ENCODE data around the gene PPP1R12B.
"Not testable (repeated sequence)": the region's sequence is repeated elsewhere in the genome, so short reads cannot be mapped to it uniquely, and the experiment has no call there.

Gene PPP1R12B

DNA sequence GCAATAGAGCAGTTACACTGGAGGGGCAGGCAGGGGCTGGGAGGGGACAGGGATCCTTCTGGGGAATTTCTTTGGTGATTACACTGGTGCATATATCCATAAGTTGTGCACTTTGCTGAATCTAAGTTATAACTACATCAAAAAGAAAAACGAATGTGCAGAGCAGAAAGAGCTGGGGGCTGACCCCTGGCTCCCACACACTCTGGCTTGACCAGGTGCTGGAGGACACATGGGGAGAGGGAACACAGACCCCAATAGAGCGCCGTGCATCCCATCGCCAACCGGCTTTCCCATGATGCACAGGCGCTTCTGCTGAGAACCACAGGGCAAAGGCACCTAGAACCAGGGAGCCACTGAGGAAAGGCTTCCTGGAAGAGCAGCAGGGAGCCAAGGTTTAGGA, 281.6 kb downstream of the PPP1R12B start:
- not testable (repeated sequence) for DNase-seq (ENCODE audit: low read depth in 2 of 2)

DNA sequence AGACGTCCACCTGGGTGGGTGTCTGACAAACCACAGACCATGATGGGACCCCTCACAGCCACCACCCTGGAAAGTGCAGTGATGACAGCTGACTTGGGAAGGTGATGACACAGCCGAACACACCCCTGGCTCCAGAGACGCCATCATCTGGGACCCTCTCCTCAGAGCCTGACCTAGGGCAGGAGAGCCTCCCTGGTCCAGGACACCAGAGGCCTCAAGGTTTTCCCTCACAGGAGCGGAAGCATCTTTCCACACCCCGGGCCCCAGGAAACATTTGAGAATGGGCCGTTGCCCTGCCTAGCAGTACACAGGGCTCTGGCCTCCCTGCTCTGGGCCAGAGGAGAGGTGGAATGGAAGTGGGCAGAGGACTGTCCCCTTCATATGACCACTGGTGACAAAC, 282.0 kb downstream of the PPP1R12B start:
- no peak for DNase-seq (ENCODE audit: low read depth in 2 of 2)

DNA sequence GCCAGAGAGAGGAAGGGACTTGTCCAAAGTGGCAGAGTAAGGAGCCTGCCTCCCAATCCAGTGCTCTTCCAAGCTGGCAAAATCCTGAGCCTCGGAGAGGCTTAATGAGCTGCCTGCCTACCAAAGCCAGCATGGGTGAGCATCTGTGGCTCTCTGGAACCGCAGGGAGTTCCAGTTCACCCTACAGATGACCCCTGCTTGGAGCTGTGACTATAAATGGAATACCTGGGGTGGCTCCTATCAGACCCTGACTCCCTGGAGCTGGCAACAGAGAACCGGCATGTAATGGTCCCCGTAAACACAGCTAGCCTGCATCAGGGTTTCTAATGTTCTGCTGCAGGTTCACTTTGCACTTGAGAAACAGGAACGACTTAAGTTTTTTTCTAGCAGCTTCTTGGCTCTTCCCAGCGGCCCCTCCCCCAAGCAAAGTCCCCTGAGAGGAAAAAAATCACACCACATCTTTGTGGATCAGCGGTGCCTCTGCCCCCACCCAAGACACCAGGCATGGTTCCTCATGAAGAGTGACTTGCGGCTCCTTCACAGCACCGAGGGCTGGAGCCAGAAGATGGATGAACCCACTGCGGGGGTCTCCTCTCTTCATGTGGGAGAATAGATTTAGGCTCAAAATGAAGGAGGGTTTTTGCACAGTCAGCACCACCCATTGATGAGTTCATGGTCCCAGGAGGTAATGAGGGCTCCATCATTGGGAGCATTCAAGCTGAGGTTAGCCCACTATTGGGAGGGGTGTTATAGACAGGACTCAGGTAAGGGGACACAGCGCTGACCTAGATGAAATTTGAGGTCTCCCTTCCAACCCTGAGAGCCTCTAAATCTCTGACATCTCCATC, 282.8 kb downstream of the PPP1R12B start:
- no peak for DNase-seq (ENCODE audit: low read depth in 2 of 2)

DNA sequence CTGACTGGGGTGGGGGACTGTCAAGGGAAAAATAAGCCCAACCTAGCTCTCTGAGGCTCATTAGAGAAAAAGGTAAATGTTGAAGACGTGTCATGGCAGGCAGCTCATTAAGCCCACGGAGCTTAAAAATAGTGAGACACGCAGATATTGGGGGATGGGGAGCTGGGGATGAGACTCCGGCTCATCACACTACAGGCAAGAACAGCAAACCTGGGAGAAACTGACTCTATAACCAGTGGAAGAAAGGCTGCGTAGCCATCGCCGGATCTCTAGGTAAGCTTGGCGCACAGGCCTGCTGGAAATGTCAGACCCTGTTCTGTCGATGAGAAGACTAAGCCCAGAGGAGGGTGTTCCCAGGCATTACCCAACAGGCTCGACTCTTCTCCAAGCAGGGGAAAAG, 283.7 kb downstream of the PPP1R12B start:
- no peak for DNase-seq (ENCODE audit: low read depth in 2 of 2)

DNA sequence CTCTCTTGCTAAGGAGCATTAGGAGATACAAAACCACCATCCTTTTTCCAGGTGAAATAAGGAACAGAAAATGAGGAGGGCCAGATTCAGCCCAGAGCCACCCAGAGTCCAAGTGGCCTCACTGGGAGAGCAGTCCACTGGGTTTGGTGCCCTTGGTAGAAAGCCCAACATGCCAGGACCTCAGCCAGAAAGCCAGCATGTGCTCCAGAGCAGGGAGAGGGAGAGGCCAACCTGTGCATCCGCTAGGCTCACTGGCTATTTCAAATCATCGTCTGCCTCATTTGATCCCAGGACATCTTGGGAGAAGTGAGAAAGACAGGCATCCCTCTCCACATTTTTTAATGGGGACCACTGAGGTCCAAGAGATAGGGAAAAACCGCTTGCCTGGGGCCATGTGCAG, 287.7 kb downstream of the PPP1R12B start:
- not testable (repeated sequence) for DNase-seq (ENCODE audit: low read depth in 2 of 2)

DNA sequence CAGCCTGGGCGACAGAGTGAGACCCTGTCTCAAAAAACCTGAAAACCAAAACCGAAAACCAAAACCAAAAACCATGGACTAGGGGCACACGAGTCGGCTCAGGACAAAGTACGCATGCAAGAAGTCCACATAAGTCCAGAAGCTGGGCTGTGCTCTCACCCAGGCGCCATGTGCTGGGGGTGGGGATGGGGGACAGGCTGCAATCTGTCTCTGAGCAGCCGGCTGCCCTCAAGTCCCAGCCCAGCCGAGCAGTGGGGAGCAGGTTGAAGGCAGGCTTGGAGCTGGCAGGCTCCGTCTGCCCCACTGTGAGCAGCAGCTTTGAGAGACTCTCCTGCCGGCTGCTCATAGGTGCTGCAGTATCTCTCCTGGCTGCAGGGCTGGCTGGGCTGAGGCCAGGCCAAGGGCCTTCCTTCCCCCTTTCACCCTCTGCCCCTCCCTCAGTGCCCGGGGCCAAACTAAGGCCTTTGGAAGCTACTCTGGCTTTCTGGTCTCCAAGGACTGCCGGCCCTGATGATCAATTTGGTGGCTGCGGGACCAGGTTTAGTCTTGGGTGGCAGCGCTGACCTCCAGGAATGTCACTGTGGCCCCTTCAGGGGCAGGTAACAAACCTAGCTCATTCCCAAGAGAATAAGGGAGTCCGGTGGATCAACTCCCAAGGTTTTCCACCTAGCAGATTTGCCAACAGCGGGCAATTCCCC, 289.0 kb downstream of the PPP1R12B start:
- DNase-seq (ENCODE audit: low read depth in 2 of 2), result not testable (repeated sequence)

DNA sequence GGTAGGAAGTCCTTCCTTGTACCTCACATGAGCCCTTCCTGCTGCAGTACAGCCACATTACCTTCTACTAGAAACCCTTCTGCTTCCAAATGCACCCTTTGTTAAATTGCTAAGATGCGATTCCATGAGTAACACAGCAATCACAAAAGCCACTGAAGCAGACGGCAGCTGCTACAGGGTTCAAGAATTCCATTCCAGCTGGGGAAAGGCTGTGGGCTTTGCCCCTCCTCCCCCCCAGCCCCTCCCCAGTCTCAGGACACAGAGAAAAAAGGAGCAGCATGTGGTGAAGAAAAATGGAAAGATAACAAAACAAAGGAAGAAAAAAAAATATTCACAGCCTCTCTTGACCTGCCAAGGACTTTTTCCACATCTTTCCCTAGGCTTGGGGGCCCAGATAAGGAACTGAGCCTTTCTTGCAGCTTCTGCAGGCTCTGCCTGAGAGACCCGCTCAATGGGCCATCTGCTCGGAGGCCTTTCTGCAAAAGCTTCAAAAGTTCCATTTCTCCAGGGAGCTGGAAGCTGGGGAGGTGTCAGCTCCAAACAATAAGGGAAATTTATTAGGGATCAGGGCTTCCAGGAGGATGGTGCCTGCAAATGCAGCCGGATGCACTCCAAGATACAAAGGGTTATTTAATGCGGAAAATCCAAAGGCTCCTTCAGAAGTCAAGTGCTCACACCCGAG, 289.7 kb downstream of the PPP1R12B start:
- no peak for DNase-seq (ENCODE audit: low read depth in 2 of 2)

DNA sequence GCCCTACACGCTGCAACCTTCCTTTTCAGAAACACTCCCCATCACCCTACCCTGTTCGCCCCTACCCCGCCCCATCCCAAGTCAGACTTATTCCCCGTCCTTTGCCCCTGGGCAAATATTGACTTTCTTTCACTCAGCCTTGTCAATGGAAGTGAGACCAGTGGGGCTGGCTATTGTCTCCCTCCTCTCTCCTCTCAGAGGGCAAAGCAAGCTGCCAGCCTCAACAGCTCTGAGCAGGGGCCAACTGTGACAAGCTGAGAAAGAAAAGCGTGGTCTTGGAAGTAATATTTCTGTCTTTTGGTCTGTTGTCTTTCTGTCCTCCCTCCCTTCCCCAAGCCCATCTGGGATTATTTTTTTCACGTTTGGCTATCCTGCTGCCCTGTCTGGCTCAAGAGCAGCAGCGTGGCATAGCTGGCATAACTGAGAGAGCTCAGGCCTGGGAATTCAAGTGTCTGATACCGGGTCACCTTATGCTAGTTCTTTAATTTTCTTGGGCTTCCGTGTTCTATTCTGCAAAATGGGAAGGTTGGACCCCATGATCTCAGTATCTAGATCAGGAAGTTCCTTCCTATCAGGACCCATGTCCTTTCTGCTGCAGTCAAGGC, 290.3 kb downstream of the PPP1R12B start:
- not testable (repeated sequence) for DNase-seq (ENCODE audit: low read depth in 2 of 2)

DNA sequence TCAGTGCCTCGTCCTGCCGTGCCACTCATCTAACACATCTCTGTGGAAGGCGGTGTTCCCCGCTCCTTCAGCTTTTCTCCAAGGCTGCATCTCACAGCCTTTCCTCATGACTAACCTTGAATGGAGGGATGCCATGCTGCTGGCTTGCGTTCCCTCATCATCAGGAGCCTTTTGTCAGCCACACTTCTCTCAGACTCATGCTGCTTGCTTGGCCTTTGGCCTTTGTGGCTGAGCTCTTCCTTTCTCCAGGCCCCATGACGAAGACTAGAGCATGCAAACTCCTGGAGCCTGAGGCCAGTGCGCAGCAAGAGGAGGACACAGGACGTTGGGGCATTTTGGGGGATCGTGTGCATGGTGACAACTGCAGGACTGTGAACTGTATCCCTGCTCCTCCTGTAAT, 291.0 kb downstream of the PPP1R12B start:
- DNase-seq (ENCODE audit: low read depth in 2 of 2), result no peak

DNA sequence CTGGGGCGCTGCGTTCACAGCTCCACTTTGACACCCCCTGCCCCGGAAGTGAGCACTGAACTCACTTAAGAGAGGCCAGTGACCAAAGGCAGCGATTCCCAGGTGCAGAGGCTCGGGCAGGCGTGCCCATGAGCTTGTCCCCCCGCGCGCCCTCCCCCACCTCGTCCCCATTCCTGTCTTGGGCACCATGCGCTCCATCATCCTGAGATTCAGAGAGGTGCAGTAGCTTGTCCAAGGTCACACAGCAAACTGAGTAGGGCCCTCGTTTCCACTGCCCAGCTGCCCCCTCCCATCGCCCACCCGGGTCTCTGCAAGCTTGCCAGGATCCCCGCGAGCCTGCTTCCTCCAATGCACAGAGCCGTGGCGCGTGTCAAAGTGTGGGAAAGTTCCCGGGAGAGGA, 293.7 kb downstream of the PPP1R12B start:
- no peak for DNase-seq (ENCODE audit: low read depth in 2 of 2)
